ENCODE results near the gene CCDC59.

Gene CCDC59

GRCh38 chr12:82314406-82314892 is 43.7 kb downstream of the CCDC59 start:
- DNase-seq = no peak

Data from NCI-H345 (cell line).